Skeletal muscle satellite cell (primary cell): Measurements from ENCODE around the gene ZNF777.
A peak's percentile ranks its signal among the peaks of the same experiment; 100 is the strongest.

Experiments
- H3K27me3 ChIP-seq: 2 replicates; pipeline ENCODE4 v1.7.0; 2013; ENCODE audit warnings: low read length; ENCODE audit not compliant: control insufficient read depth, insufficient read depth
- H3K36me3 ChIP-seq: 2 replicates; pipeline ENCODE4 v1.7.0; 2013; ENCODE audit warnings: mild to moderate bottlenecking, control low read depth, low read length; ENCODE audit not compliant: insufficient read depth
- H3K4me1 ChIP-seq: 2 replicates; pipeline ENCODE4 v1.7.0; 2013; ENCODE audit warnings: low read length; ENCODE audit not compliant: control insufficient read depth, insufficient read depth
- H3K4me2 ChIP-seq: 2 replicates; pipeline ENCODE4 v1.7.0; 2013; ENCODE audit warnings: mild to moderate bottlenecking, low read length
- H3K4me3 ChIP-seq: 2 replicates; pipeline ENCODE4 v1.7.0; 2013; ENCODE audit warnings: low read length
- H3K9ac ChIP-seq: 2 replicates; pipeline ENCODE4 v1.7.0; 2013; ENCODE audit warnings: mild to moderate bottlenecking, low read depth, low read length, moderate library complexity
- H3K9me3 ChIP-seq: replicated peaks from 2 replicates; pipeline ENCODE4 v1.7.0; 2013; ENCODE audit warnings: mild to moderate bottlenecking, control low read depth, low read length

The ZNF777 gene

GRCh38 chr7:149459540-149460452 lies 1.1 kb downstream of the ZNF777 start:
- Histone ChIP-seq H3K4me1 (peaks cover 3% of the 10 kb centered on the region), H3K36me3 (peaks cover 17% of the 10 kb centered on the region), H3K4me3 (peak overlapping the region; percentile 92), H3K9ac (peak overlapping the region; percentile 91), H3K27me3 (no peaks in the 10 kb centered on the region), H3K4me2 (peak overlapping the region; percentile 80), H3K9me3 (no peaks in the 10 kb centered on the region)

DNA sequence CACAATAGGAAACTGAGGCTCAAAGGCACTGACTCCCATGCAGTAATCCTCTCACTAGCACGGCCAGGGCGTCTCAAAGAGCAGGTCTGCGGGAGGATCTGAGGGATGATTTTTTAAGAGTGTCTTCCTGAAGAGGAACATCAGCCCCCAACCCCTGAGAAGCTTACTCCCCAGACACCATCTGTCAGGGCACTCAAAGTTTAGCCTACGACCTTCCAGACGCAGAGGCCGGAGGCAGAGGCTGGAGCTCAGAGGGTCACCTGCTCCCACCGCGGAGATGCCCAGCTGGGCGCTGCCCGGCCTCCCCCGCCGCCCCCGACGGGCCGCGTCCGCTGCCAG lies 1.7 kb downstream of the ZNF777 start:
- Histone ChIP-seq H3K9ac (peak overlapping the region; percentile 81), H3K36me3 (peaks cover 24% of the 10 kb centered on the region), H3K4me1 (peaks cover 3% of the 10 kb centered on the region), H3K27me3 (no peaks in the 10 kb centered on the region), H3K9me3 (no peaks in the 10 kb centered on the region), H3K4me2 (peak overlapping the region; percentile 80), H3K4me3 (peak overlapping the region; percentile 92)

GRCh38 chr7:149458235-149458634 lies 2.6 kb downstream of the ZNF777 start:
- H3K9ac ChIP-seq: peak overlapping the region; percentile 81
- no peaks in the 10 kb centered on the region for H3K27me3 ChIP-seq
- no peaks in the 10 kb centered on the region for H3K9me3 ChIP-seq
- peak overlapping the region; percentile 80 for H3K4me2 ChIP-seq
- H3K4me3 ChIP-seq: no peak overlapping the region
- H3K4me1 ChIP-seq: peaks cover 3% of the 10 kb centered on the region
- H3K36me3 ChIP-seq: peaks cover 29% of the 10 kb centered on the region

- Histone ChIP-seq H3K4me1 (peaks cover 3% of the 10 kb centered on the region), H3K27me3 (no peaks in the 10 kb centered on the region)
Observed at GRCh38 chr7:149457766-149458165, 3.1 kb downstream of the ZNF777 start.

GRCh38 chr7:149456506-149457421 lies 4.1 kb downstream of the ZNF777 start:
- Histone ChIP-seq H3K9ac (no peak overlapping the region), H3K36me3 (peaks cover 31% of the 10 kb centered on the region), H3K4me2 (no peak overlapping the region), H3K4me3 (no peak overlapping the region), H3K9me3 (no peaks in the 10 kb centered on the region), H3K4me1 (peaks cover 3% of the 10 kb centered on the region), H3K27me3 (no peaks in the 10 kb centered on the region)

More at GRCh38 chr7:149457766-149458165, 3.1 kb downstream of the ZNF777 start:
- Histone ChIP-seq H3K4me2 (no peak overlapping the region), H3K9me3 (no peaks in the 10 kb centered on the region), H3K4me3 (no peak overlapping the region), H3K9ac (no peak overlapping the region), H3K36me3 (peaks cover 30% of the 10 kb centered on the region)

DNA sequence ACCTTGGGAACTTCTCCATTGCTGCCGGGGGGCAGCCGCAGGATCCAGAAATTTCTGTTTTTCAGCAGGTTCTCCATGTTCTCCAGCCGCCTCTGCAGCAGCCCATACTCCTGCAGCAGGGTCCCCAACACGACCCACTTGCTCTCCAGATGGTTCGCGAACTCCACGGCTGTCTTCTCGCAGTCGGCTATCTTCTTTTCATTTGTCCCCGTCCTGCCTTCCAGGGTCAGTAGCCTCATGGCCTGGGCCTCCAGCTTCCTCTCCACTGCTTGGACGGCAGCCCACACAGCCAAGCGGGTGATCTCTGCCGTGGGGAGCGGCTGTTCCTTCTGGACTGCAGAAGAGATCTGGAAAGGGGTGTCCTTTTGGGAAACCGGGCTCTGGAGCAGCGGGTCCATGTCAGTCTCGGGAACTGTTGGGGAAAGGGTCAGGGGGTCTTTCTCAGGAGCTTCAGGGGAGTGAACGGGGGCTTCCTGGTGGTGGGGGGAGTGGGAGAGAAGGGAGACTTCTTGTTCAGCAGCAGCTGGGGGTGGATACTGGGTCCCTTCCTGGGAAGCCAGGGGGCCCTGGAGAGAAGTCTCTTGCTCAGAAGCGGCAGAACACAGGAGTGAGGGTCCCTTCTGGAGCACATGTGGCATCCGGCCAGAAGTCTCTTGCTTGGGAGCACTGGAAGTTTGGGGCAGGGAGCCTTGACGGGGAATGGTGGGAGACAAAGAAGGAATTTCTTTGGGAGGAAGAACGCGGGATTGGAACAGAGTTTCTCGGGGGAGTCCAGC lies 5.5 kb downstream of the ZNF777 start:
- H3K4me1 ChIP-seq: peaks cover 3% of the 10 kb centered on the region
- H3K4me2 ChIP-seq: no peak overlapping the region
- H3K27me3 ChIP-seq: no peaks in the 10 kb centered on the region
- H3K36me3 ChIP-seq: peaks cover 41% of the 10 kb centered on the region
- no peak overlapping the region for H3K4me3 ChIP-seq
- H3K9ac ChIP-seq: no peak overlapping the region
- H3K9me3 ChIP-seq: no peaks in the 10 kb centered on the region

- Histone ChIP-seq H3K4me1 (peaks cover 3% of the 10 kb centered on the region), H3K27me3 (no peaks in the 10 kb centered on the region), H3K9ac (no peak overlapping the region), H3K9me3 (no peaks in the 10 kb centered on the region), H3K4me3 (no peak overlapping the region), H3K4me2 (no peak overlapping the region), H3K36me3 (peaks cover 47% of the 10 kb centered on the region)
Observed at GRCh38 chr7:149454750-149455149, 6.1 kb downstream of the ZNF777 start.

- Histone ChIP-seq H3K4me2 (no peak overlapping the region), H3K27me3 (no peaks in the 10 kb centered on the region), H3K9me3 (no peaks in the 10 kb centered on the region), H3K9ac (no peak overlapping the region), H3K4me1 (no peaks in the 10 kb centered on the region), H3K36me3 (peaks cover 54% of the 10 kb centered on the region), H3K4me3 (no peak overlapping the region)
Observed at GRCh38 chr7:149454006-149454405, 6.9 kb downstream of the ZNF777 start.

- Histone ChIP-seq H3K4me2 (no peak overlapping the region), H3K4me3 (no peak overlapping the region), H3K36me3 (peaks cover 65% of the 10 kb centered on the region), H3K9ac (no peak overlapping the region), H3K27me3 (no peaks in the 10 kb centered on the region), H3K4me1 (no peaks in the 10 kb centered on the region), H3K9me3 (no peaks in the 10 kb centered on the region)
Observed at GRCh38 chr7:149450821-149451220, 10.0 kb downstream of the ZNF777 start.

DNA sequence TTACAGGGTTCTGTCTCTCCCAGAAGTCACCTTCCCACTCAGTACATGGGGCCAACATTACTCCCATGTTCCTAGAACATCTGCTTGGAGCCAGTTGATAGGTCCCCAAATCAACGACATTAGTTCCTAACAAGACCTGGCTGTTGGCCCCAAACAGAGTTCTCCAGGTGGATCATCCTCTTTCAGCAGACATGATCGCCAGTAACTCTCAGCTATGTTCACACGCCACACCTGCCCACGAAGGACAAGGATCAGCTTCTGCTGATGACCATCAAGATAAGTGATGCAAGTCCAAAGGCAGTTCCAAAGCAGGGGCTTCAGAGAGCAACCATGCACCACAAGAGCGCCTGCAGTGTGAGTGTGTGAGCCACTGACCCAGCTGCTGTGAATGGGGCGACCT lies 11.0 kb downstream of the ZNF777 start:
- Histone ChIP-seq H3K4me1 (no peaks in the 10 kb centered on the region), H3K4me3 (no peak overlapping the region), H3K9me3 (no peaks in the 10 kb centered on the region), H3K27me3 (no peaks in the 10 kb centered on the region), H3K4me2 (no peak overlapping the region), H3K9ac (no peak overlapping the region), H3K36me3 (peaks cover 66% of the 10 kb centered on the region)

- Histone ChIP-seq H3K9ac (no peak overlapping the region), H3K9me3 (no peaks in the 10 kb centered on the region), H3K4me3 (no peak overlapping the region), H3K4me1 (no peaks in the 10 kb centered on the region), H3K36me3 (peaks cover 64% of the 10 kb centered on the region), H3K27me3 (no peaks in the 10 kb centered on the region), H3K4me2 (no peak overlapping the region)
Observed at GRCh38 chr7:149448961-149449360, 11.9 kb downstream of the ZNF777 start.
